HG03280 (cell line): ENCODE measurements around the gene PANK3.
"Not testable (repeated sequence)": the region's sequence is repeated elsewhere in the genome, so short reads cannot be mapped to it uniquely, and the experiment has no call there.

ENCODE experiments used
- ATAC-seq: cut with Tn5 transposase; IDR thresholded peaks from one replicate; pipeline ENCODE4 v1.9.1; 2021; ENCODE audit warnings: mild to moderate bottlenecking, moderate library complexity; ENCODE audit not compliant: unreplicated experiment

PANK3 gene

GRCh38 chr5:168553377-168554130, 25.6 kb downstream of the PANK3 start:
- no peak for ATAC-seq

DNA sequence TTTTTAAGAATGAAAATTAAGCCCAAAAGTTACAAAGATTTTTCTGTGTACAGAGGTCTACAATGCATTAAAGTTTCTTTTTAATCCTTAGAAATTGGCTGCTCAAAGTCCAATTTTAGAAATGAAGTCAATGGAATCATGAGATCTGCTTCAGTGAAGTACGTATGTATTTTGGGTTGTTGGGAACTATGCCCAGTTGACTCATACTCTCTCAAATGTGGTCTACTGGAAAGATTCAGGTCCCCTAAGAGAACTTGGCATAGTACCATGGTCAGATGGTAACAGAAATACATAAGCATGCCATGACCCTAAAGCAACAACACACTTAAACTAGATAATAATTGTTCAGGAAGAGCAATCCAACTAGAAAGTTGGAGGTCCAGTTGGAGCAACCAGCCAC, 27.0 kb downstream of the PANK3 start:
- ATAC-seq = no peak

- no peak for ATAC-seq
Observed at GRCh38 chr5:168550656-168551055, 28.5 kb downstream of the PANK3 start.

DNA sequence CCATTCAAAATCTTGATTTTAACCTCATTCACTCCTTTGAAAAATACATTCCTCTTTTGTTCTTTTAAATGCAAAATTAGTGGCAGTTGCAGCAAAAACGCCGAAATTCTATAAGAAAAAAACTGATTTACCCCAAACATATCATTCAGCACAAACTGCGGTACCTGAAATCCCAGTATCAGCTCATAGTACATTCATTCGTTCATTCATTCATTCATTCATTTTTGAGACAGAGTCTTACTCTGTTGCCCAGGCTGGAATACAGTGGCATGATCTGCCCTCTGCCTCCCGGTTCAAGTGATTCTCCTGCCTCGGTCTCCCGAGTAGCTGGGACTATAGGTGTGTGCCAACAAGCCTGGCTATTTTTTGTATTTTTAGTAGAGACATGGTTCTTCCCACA, 29.6 kb downstream of the PANK3 start:
- ATAC-seq = no peak

DNA sequence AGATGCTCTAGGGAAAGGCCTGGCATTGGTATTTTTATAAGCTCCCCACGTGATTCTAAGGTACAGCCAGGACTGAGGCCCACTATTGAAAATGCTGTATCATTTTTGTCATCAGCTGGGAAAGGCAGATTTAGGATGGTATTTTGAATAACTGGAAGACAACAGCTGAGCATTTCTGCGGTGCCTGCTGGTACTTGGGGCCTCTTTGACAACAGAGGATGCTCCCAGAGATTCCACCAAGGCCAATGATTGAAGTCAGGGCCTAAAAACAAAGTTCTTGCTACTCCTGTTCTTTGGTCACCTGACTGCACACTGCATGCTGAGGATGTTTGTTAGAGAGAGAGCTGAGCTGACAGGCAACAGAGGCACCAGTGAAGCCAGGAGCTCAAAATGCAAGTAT, 42.0 kb downstream of the PANK3 start:
- no peak for ATAC-seq

DNA sequence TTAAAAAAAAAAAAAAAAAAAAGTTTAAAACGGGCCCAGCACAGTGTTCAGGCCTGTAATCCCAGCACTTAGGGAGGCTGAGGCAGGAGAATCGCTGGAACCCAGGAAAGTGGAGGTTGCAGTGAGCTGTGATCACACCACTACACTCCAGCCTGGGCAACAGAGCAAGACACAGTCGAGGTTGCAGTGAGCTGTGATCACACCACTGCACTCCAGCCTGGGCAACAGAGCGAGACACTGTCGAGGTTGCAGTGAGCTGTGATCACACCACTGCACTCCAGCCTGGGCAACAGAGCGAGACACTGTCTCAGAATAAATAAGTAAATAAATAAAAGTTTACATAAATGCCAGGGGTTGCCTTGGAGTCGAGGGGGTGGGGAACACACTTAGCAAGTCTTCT, 44.8 kb downstream of the PANK3 start:
- not testable (repeated sequence) for ATAC-seq

DNA sequence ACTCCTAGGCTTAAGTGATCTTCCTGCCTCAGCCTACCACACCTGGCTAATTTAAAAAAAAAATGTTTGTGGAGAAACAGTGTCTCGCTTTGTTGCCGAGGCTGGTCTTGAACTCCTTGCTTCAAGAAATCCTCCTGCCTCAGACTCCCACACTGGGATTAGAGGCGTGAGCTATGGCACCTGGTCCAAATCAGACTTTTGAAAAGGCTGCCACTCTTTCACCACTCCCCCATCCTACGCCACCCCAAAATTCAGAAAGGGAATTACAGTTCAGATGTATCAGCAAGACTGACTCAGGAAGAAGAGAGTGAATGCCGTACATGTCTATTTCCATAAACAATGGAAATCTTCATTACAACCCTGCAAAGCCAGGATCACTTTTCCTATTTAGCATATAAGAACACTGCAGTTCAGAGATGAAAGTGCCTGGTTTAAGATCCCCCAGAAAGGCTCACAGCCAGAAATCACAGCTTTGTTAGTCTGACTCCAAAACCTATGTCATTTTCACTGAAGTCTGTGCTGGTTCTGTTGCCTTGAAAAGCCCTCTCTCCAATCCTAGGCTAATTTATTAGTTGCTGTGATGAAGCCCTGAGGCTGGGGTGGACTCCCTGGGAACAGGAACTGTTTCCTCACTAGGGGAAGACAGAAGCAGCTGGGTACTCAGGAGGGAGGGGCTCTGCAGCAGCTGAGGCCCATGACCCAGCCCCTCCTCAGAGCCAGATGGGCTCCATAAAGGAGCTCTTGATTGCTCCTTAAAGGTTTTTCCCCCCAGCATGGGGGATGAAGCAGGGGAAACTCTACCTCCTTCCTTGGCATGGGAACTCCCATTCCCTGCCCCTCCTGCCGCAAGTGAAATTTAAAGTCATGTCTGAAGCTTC, 46.9 kb downstream of the PANK3 start:
- no peak for ATAC-seq

GRCh38 chr5:168531191-168531590, 48.0 kb downstream of the PANK3 start:
- ATAC-seq = no peak

GRCh38 chr5:168530621-168531150, 48.5 kb downstream of the PANK3 start:
- ATAC-seq = no peak

DNA sequence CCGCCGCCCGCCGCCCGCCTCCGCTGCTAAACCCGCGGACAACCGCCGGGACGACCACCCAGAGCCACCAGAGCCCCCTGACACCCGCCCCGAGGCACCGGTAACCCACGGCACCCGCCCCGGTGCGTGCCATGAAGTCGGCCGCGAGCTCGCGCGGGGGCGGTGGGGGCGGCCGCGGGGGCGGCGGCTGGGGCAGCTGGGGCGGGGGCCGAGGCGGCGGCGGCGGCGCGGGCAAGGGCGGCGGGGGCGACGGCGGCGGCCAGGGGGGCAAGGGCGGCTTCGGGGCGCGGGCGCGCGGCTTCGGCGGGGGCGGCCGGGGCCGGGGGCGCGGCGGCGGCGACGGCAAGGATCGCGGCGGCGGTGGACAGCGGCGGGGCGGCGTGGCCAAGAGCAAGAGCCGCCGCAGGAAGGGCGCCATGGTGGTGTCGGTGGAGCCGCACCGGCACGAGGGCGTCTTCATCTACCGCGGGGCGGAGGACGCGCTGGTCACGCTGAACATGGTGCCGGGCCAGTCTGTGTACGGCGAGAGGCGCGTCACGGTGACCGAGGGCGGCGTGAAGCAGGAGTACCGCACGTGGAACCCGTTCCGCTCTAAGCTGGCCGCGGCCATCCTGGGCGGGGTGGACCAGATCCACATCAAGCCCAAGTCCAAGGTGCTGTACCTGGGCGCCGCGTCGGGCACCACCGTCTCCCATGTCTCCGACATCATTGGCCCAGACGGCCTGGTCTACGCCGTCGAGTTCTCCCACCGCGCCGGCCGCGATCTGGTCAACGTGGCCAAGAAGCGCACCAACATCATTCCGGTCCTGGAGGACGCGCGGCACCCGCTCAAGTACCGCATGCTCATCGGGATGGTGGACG, 49.6 kb downstream of the PANK3 start:
- no peak for ATAC-seq

- ATAC-seq = no peak
Observed at GRCh38 chr5:168528521-168529373, 50.4 kb downstream of the PANK3 start, which contains the start of gene FBLL1. Gene FBLL1, plus strand, starts transcription at chr5:168529305. Its CDS starts 200 bp downstream, at chr5:168529505.

- ATAC-seq = no peak
Observed at GRCh38 chr5:168527756-168528295, 51.3 kb downstream of the PANK3 start.

DNA sequence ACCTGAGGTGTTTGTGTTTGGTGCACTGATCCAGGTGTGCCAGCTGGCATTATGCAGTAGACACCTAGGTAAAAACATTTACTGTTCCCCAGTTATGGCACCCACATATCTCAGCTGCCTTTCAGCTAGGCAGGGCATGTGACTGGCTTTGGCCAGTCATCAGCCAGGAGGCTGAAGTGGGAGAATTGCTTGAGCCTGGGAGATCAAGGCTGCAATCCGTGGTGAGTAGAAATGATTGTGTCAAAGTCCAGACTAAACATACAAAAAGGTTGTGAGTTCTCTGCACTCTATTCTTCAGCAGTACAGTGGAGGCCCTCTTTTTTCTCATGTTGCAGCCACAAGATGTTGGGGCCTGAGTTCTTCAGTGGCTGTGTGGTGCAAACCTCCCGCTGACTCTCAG, 53.3 kb downstream of the PANK3 start:
- no peak for ATAC-seq

GRCh38 chr5:168513861-168514428, 65.2 kb downstream of the PANK3 start:
- ATAC-seq = no peak

DNA sequence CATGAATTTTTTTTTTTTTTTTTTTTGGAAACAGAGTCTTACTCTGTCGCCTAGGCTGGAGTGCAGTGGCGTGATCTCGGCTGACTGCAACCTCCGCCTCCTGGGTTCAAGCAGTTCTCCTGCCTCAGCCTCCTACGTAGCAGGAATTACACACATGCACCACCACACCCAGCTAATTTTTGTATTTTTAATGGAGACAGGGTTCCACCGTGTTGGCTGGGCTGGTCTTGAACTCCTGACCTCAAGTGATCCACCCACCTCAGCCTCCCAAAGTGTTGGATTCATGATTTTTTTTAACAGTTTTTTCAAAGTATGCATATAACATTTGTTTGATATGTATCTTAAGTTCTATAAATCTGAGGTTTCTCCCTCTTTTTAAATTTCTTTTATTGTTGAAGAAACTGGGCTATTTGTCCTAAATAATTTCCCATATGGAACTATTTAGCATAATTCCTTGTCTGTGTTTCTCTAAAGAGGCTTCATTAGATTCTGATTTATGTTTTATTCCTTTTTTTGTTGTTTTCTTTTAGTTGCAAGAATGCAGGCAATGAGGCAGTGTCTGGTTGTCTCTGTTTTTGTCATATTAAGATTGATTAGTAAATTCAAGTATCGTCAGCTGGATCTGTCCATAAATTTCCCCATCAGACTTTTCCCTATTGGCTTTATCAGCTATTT, 76.5 kb downstream of the PANK3 start:
- ATAC-seq = no peak
